HEK293T (cell line): Measurements from ENCODE around the gene SPDYE2B.
"Not testable (repeated sequence)": the region's sequence is repeated elsewhere in the genome, so short reads cannot be mapped to it uniquely, and the experiment has no call there.

Experiments
- ARNT ChIP-seq: fragments of 450-650 bp; IDR thresholded peaks from 2 replicates; pipeline ENCODE4 v1.6.1; 2017; ENCODE audit warnings: mild to moderate bottlenecking
- BHLHE40 ChIP-seq: fragments of 450-650 bp; IDR thresholded peaks from 2 replicates; pipeline ENCODE4 v1.6.1; 2016; ENCODE audit warnings: mild to moderate bottlenecking, moderate library complexity, borderline replicate concordance
- ELF4 ChIP-seq: fragments of 450-650 bp; IDR thresholded peaks from 2 replicates; pipeline ENCODE4 v1.6.1; 2017; ENCODE audit warnings: antibody characterized with exemption
- FOXM1 ChIP-seq: fragments of 450-650 bp; IDR thresholded peaks from 2 replicates; pipeline ENCODE4 v1.6.1; 2017; ENCODE audit warnings: mild to moderate bottlenecking, borderline replicate concordance
- LEF1 ChIP-seq: fragments of 450-650 bp; IDR thresholded peaks from 2 replicates; pipeline ENCODE4 v1.6.1; 2017; ENCODE audit warnings: mild to moderate bottlenecking, borderline replicate concordance
- NFRKB ChIP-seq: fragments of 450-650 bp; IDR thresholded peaks from 2 replicates; pipeline ENCODE4 v1.6.1; 2016; ENCODE audit warnings: mild to moderate bottlenecking, moderate library complexity
- SP1 ChIP-seq: fragments of 450-650 bp; IDR thresholded peaks from 2 replicates; pipeline ENCODE4 v1.6.1; 2017
- SUZ12 ChIP-seq: fragments of 450-650 bp; IDR thresholded peaks from 2 replicates; pipeline ENCODE4 v1.6.1; 2016; ENCODE audit warnings: mild to moderate bottlenecking

DNA sequence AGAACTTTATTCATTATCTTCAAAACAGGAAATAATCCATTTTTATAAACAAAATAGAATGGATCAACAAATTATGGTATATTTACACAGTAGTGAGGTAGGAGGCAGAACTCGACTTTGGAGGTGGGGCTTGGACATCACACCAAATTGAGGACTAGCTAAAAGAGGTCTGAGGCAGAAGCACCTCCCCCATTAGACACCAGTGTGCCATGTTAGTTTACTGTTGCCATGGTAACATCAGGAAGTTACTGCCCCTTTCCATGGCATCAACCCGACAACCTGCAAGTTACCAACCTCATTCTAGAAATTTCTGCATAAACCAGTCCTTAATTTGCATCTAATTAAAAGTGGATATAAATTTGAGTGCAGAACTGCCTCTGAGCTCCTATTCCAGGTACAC lies 45.9 kb downstream of the SPDYE2B start:
- not testable (repeated sequence) for TF ChIP-seq LEF1, BHLHE40, NFRKB, ARNT, FOXM1, SUZ12, ELF4, SP1
